Activated CD4-positive, alpha-beta T cell treated with anti-CD3 and anti-CD28 coated beads for 36 hours (primary cell): ENCODE data around the gene ALPP. TPM values are rescaled to one million over a fixed set of nuclear protein-coding genes. Genes with fewer than 3 reads are reported as not detected.
"Not testable (repeated sequence)": the region's sequence is repeated elsewhere in the genome, so short reads cannot be mapped to it uniquely, and the experiment has no call there.

ENCODE experiments used
- ATAC-seq: fragments of 200-7000 bp; cut with Tn5 transposase; one replicate; pipeline ENCODE4 v1.10.0; 2021; ENCODE audit warnings: mild to moderate bottlenecking, moderate library complexity
- CTCF ChIA-PET: fragments of 350-600 bp; sonication (Branson Sonifier 250); formaldehyde crosslinking; loops from one replicate; lab custom pipeline; 2021; ENCODE audit warnings: antibody characterized with exemption; lab: Charles Lee
- POLR2A ChIA-PET: fragments of 350-600 bp; sonication (Branson Sonifier 250); formaldehyde crosslinking; loops from one replicate; lab custom pipeline; 2021; ENCODE audit warnings: antibody characterized with exemption, inconsistent platforms; lab: Charles Lee
- DNase-seq: peaks from one replicate; pipeline ENCODE4 v3.0.0-alpha.2; 2020
- H3K27ac Mint-ChIP-seq: one replicate; pipeline ENCODE4 v1.8.0; 2021; ENCODE audit warnings: mixed read lengths
- H3K27me3 Mint-ChIP-seq: one replicate; pipeline ENCODE4 v1.8.0; 2021; ENCODE audit warnings: mixed read lengths
- H3K36me3 Mint-ChIP-seq: one replicate; pipeline ENCODE4 v1.8.0; 2021; ENCODE audit warnings: low read depth, mixed read lengths
- H3K4me1 Mint-ChIP-seq: one replicate; pipeline ENCODE4 v1.8.0; 2021; ENCODE audit warnings: mixed read lengths
- H3K4me3 Mint-ChIP-seq: one replicate; pipeline ENCODE4 v1.8.0; 2021; ENCODE audit warnings: mild to moderate bottlenecking, moderate library complexity, mixed read lengths
- H3K9me3 Mint-ChIP-seq: one replicate; pipeline ENCODE4 v1.8.0; 2021; ENCODE audit warnings: low read depth, mixed read lengths
- intact Hi-C, 2 experiments: fragments of 100-400 bp; cut with DNase I in 1 of 2; cut with micrococcal nuclease in 1 of 2; formaldehyde crosslinking; loops; one replicate each; pipeline versions ENCODE4 v1.14.2 to v1.15.1; 2022 to 2024; cut with DNase I, micrococcal nuclease
- total RNA-seq, 2 experiments: library from RNA; stranded (reverse); gene quantifications; one replicate each; pipeline ENCODE4 v1.2.3, GENCODE V29; 2021

The ALPP gene
- total RNA-seq, 2 experiments from 2014 or later, result not detected

DNA sequence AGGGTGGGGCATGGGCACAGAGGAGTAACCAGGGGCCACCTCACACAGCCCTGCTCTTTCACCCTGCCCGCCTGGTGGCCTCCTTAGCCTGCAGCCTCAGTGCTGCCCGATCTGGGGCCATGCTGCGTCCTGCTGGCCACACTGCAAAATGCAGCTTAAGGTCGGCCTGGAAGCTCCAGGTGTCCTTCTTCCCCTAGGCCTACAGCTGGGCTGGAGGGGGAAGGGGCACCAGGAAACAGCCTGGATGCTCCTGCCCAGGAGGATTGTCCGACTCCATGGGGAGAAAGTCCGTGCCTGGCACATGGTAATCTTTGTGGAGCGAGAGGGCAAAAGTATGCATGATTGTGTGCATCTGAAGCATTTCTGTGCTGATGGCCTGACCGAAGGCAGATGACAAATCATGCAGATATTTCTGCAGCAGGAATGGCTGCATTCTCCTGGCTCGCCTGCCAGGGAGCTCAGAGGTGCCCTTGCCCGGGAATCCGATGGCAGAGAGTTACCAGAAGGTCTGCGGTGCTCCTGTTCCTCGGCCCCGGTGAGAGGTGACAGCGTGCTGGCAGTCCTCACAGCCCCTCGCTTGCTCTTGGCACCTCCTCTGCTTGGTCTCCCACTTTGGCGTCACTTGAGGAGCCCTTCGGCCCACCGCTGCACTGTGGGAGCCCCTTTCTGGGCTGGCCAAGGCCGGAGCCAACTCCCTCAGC lies 12.8 kb upstream of the ALPP start:
- DNase-seq (peak; percentile 43), ATAC-seq (peak; percentile 70)
- no peaks in the 10 kb centered on the region for H3K36me3 Mint-ChIP-seq
- H3K9me3 Mint-ChIP-seq, result no peaks in the 10 kb centered on the region
- H3K27me3 Mint-ChIP-seq, result no peaks in the 10 kb centered on the region
- CTCF ChIA-PET, result interaction anchor here (1.1 kb wide), 1 partner anchor 13 kb away, joined by 3 read pairs; no protein-coding TSS in a partner anchor
- peaks cover 23% of the 10 kb centered on the region for H3K4me1 Mint-ChIP-seq
- no peak overlapping the region for H3K27ac Mint-ChIP-seq
- POLR2A ChIA-PET, result no interaction called here
- H3K4me3 Mint-ChIP-seq, result no peak overlapping the region
- intact Hi-C loops, result loop anchor here in 1 of 2 experiments (2.0 kb wide), 1 partner anchor 75 kb away; no protein-coding TSS in a partner anchor

DNA sequence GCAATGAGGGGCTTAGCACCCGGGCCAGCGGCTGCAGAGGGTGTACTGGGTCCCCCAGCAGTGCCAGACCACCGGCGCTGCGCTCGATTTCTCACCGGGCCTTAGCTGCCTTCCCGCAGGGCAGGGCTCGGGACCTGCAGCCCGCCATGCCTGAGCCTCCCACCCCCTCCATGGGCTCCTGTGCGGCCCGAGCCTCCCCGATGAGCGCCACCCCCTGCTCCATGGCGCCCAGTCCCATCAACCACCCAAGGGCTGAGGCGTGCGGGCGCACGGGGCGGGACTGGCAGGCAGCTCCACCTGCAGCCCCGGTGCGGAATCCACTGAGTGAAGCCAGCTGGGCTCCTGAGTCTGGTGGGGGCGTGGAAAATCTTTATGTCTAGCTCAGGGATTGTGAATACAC lies 12.1 kb upstream of the ALPP start:
- CTCF ChIA-PET, result interaction anchor here (0.8 to 1.1 kb wide), 2 partner anchors 14 to 32 kb away, joined by 3 read pairs; no protein-coding TSS in a partner anchor
- intact Hi-C loops, DNase-seq, ATAC-seq, H3K9me3 Mint-ChIP-seq, H3K4me3 Mint-ChIP-seq, H3K27ac Mint-ChIP-seq, H3K36me3 Mint-ChIP-seq, H3K27me3 Mint-ChIP-seq, POLR2A ChIA-PET: not testable (repeated sequence)
- peaks cover 23% of the 10 kb centered on the region for H3K4me1 Mint-ChIP-seq

DNA sequence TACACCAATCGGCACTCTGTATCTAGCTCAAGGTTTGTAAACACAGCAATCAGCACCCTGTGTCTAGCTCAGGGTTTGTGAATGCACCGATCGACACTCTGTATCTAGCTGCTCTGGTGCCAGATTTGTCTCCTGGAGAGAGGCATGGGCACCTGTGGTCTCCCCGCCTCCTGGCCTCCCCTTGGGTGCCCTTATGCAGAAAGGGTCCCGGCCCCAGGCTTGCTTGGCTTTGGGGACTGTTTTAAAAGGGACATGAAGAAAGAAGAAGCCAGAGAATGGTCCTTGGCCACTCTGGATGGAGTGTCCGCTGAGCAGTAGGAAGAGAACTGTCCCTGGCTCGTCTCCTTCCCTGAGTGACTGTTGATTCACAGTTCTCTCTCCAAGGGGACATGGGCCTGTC lies 11.5 kb upstream of the ALPP start:
- ChIA-PET POLR2A (no interaction called here), CTCF (interaction anchor here (0.8 kb wide), 1 partner anchor 33 kb away, joined by 3 read pairs; no protein-coding TSS in a partner anchor)
- intact Hi-C loops, result no loop called here
- DNase-seq (no peak), ATAC-seq (no peak)
- no peaks in the 10 kb centered on the region for H3K9me3 Mint-ChIP-seq
- no peak overlapping the region for H3K4me3 Mint-ChIP-seq
- no peaks in the 10 kb centered on the region for H3K36me3 Mint-ChIP-seq
- H3K27me3 Mint-ChIP-seq, result no peaks in the 10 kb centered on the region
- H3K27ac Mint-ChIP-seq, result no peak overlapping the region
- peaks cover 23% of the 10 kb centered on the region for H3K4me1 Mint-ChIP-seq

DNA sequence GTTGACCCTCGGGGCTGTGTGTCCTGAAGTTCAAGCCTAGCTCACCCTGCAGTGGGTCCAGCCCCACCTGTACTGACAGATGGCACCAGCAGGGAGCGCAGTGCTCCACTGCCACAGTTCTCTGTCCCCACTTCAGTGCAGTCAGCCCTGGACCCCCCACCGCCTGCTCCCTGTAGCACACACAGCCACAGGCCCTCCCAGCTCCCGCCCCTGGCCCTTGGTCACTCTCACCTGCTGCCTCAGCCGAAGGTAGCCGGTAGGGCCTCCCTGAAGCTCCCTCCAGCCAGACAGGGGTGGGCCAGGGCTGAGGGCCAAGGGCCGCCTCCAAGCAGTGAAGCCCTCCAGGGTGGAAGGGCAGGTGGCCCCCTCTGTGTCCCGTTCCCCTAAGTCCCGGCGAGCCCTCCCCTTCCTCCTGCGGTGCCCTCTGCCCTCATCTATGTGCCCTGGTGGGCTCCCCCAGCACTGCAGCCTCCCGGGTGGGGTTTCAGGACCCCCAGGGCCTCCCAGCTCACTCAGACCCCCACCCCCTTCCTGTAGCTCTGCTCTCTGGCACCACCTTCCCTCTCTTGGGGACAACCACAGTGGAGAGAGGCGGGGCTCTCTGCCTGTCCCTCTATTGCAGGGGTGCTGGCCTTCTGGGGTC lies 10.8 kb upstream of the ALPP start:
- Mint-ChIP-seq H3K9me3 (no peaks in the 10 kb centered on the region), H3K27me3 (no peaks in the 10 kb centered on the region), H3K36me3 (no peaks in the 10 kb centered on the region), H3K27ac (no peak overlapping the region), H3K4me1 (peaks cover 19% of the 10 kb centered on the region), H3K4me3 (no peak overlapping the region)
- ChIA-PET CTCF (interaction anchor here (1.1 to 1.6 kb wide), 2 partner anchors 73 to 439 kb away, joined by 3 to 4 read pairs; no protein-coding TSS in a partner anchor), POLR2A (no interaction called here)
- DNase-seq, result no peak
- no peak for ATAC-seq
- intact Hi-C loops, result no loop called here

DNA sequence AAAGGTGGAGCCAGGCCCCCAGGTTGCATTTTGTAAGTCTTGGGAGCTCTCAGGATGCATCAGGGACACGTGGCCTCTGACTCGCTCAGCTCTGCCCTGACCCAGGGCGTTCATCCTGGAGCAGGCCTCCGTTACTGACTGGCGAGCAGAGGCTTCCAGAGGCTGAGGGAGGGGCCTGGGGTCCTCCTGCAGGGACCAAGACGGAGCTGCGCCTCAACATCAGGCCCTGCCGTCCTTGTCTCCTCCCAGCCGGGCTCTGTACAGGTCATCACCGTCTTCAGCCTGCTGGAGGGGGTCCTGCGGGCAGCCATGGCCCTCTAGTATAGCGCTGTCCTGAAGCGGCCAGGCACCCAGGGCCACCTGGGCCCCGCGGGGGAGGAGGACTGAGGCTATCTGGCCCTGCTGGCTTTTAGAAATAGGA lies 10.2 kb upstream of the ALPP start:
- no peaks in the 10 kb centered on the region for H3K9me3 Mint-ChIP-seq
- ChIA-PET POLR2A (no interaction called here), CTCF (interaction anchor here (1.0 to 1.6 kb wide), 3 partner anchors 73 to 468 kb away, joined by 3 to 4 read pairs (median 3); no protein-coding TSS in a partner anchor)
- DNase-seq (no peak), ATAC-seq (no peak)
- no peaks in the 10 kb centered on the region for H3K27me3 Mint-ChIP-seq
- no peaks in the 10 kb centered on the region for H3K36me3 Mint-ChIP-seq
- no peak overlapping the region for H3K4me3 Mint-ChIP-seq
- no peak overlapping the region for H3K27ac Mint-ChIP-seq
- peaks cover 14% of the 10 kb centered on the region for H3K4me1 Mint-ChIP-seq
- intact Hi-C loops, result no loop called here

DNA sequence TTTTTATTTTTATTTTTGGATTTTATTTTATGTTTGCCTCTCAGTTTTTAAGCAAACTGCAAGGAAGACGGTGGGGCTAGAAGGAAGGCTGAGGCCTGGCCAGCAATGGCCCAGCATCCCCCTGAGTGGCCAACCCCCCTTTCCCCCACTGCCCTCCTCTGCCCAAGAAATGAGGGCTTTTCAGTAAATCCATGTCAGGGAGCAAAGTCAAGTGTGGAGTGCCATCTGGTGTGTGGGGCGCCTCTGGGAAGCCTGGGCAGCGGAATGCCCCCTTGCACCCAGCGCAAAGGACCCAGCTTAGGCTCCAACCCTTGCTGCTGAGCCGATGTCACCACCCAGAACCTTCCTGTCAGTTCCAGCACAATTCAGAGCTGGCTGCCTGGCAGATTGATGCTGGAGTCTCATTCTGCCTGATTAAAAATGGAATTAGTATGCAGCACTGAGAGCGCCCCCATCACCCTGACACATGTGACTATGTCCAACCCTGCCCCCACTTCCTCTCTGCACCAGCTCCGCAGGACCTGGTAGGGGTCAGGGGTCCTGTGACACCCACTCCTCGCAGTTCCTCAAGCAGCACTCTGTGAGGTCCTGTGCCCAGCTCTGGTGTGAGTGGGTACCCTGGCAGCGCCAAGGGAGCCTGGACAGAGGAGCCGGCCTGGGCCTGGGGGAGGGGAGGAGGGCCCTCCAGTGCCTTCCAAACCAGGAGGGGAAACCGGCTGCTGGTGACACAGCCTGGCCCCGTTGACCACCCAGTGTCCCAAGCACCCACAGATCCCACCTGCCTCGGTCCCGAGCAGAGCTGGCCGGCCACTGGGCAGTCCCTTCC lies 9.2 kb upstream of the ALPP start:
- no peak overlapping the region for H3K4me3 Mint-ChIP-seq
- ATAC-seq (no peak), DNase-seq (no peak)
- ChIA-PET CTCF (interaction anchor here (0.6 to 1.6 kb wide), 4 partner anchors 66 to 773 kb away, joined by 3 to 4 read pairs (median 3); no protein-coding TSS in a partner anchor), POLR2A (interaction anchor here (1.1 kb wide), 1 partner anchor 9 kb away, joined by 8 read pairs; the partner anchor contains the start of gene ALPP)
- H3K27me3 Mint-ChIP-seq, result no peaks in the 10 kb centered on the region
- H3K36me3 Mint-ChIP-seq, result no peaks in the 10 kb centered on the region
- H3K9me3 Mint-ChIP-seq, result no peaks in the 10 kb centered on the region
- H3K27ac Mint-ChIP-seq, result no peak overlapping the region
- intact Hi-C loops, result no loop called here
- peaks cover 4% of the 10 kb centered on the region for H3K4me1 Mint-ChIP-seq

DNA sequence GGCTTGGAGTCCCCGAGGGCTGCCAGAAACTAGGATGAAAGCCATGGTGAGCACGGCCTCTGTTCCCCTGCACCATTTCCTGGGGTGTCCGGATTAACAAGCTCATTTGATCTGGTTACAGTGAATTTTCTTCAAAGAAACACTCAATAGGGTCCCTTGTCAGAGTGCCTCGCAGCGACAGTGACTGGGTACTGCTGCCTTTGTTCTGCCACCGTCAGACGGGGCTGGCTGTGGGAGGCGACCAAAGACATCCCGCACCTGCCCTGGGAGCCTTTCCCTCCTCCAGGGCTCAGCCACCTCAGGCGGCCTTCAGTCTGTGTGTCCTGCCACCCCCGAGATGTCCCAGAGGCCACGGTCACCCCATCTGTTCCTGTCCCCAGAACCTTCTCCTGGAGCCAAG lies 8.5 kb upstream of the ALPP start:
- not testable (repeated sequence) for H3K36me3 Mint-ChIP-seq, H3K4me1 Mint-ChIP-seq

DNA sequence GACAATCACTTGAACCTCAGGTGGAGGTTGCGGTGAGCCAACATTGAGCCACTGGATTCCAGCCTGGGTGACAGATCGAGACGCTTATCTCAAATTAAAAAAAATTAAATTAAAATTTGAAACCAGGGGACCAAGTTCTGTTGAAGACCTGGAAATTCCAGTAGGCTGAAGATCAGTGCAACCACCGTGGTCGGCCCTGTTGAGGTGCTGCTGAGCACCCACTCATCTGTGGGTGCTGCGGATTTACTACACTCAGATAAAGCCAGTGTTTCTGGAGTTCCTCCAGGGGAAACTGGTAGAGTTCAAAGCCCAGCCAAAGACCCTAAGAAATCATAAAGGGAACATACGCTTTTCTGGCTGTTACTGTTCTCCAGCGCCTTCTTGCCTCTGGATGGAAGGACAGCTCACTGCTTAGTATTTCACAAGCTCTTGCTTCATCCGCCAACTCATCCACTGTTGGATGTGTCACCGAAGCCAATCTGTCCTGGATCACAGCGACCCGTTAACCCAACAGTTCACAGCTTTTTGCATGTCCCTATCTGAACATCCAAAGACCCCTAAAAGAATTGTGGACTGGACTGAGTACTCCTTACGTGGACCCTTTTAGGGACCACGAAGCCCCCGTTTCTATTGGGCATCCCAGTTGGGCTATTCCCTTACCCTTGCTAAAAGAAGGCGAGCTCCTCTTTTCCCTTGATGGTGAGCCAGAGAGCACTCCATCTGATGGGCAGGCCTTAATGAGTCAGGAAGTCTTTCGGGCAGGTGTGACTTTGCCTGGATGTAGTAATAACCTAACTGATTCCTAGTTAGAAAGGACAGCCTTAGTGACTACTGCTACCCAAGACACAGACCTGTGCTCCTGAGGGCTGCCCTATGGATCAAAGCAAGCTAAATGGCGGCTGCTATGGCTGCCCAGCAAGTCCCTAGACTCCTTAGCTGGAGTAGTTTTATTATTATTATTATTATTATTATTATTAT lies 6.0 kb upstream of the ALPP start:
- Mint-ChIP-seq H3K4me1 (no peaks in the 10 kb centered on the region), H3K27ac (no peak overlapping the region), H3K36me3 (no peaks in the 10 kb centered on the region), H3K9me3 (no peaks in the 10 kb centered on the region), H3K4me3 (no peak overlapping the region), H3K27me3 (no peaks in the 10 kb centered on the region)
- ATAC-seq, result no peak
- no peak for DNase-seq
- intact Hi-C loops, result no loop called here
- ChIA-PET CTCF (interaction anchor here (1.4 kb wide), 1 partner anchor 67 kb away, joined by 4 read pairs; no protein-coding TSS in a partner anchor), POLR2A (interaction anchor here (0.6 kb wide), 1 partner anchor 567 kb away, joined by 9 read pairs; no protein-coding TSS in a partner anchor)

More for the DNA sequence above, 8.5 kb upstream of the ALPP start:
- H3K27me3 Mint-ChIP-seq, H3K9me3 Mint-ChIP-seq, H3K27ac Mint-ChIP-seq, H3K4me3 Mint-ChIP-seq, CTCF ChIA-PET, intact Hi-C loops, DNase-seq: not testable (repeated sequence)
- peak; percentile 36 for ATAC-seq
- POLR2A ChIA-PET, result interaction anchor here (1.1 kb wide), 1 partner anchor 8 kb away, joined by 8 read pairs; the partner anchor contains the start of gene ALPP

DNA sequence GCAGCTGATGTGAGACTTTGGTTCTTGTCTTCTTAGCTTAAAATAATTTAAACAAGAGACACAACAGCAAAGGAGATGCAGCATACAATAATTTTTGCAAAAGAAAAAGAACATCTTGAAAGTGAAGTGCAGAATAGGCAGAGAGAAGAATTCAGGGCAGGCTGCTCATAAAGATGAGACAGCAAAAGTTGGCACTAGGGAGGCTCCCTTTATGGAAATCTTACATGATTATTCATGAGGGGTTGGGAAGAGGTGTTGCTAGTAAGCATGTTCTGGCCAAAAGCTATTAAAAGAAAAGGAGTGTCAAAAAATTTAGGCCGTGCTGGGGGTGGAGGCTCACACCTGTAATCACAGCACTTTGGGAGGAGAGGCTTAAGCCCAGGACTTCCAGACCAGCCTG lies 4.2 kb upstream of the ALPP start:
- POLR2A ChIA-PET, result no interaction called here
- intact Hi-C loops, result no loop called here
- H3K36me3 Mint-ChIP-seq, result no peaks in the 10 kb centered on the region
- no peak for DNase-seq
- no peaks in the 10 kb centered on the region for H3K27me3 Mint-ChIP-seq
- no peak overlapping the region for H3K27ac Mint-ChIP-seq
- H3K4me3 Mint-ChIP-seq, result no peak overlapping the region
- H3K4me1 Mint-ChIP-seq, result no peaks in the 10 kb centered on the region
- CTCF ChIA-PET, result no interaction called here
- H3K9me3 Mint-ChIP-seq, result no peaks in the 10 kb centered on the region
- no peak for ATAC-seq

DNA sequence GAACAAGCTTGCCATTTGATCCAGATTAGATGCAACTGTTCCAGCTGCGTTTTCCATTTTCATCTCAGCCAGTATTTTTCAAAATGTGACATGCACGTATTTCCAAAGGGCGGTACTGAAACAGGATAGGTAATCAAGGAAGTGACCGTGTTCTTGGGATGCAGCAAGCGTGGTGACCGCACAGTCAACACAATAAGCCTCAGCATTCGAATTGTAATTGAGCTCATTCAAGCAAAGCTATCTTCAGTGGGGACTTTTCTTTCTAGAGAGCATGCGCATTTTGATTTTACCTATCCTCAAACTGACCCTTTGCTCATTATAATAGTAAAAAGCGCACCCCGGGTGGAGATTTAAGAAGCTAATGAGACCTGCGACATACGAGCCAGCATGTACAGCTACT lies 3.4 kb upstream of the ALPP start:
- no peaks in the 10 kb centered on the region for H3K4me1 Mint-ChIP-seq
- H3K27me3 Mint-ChIP-seq, result no peaks in the 10 kb centered on the region
- intact Hi-C loops, result no loop called here
- no peak for DNase-seq
- no peak overlapping the region for H3K4me3 Mint-ChIP-seq
- CTCF ChIA-PET, result no interaction called here
- no peak overlapping the region for H3K27ac Mint-ChIP-seq
- no peaks in the 10 kb centered on the region for H3K9me3 Mint-ChIP-seq
- no peak for ATAC-seq
- POLR2A ChIA-PET, result interaction anchor here (0.6 kb wide), 1 partner anchor 440 kb away, joined by 3 read pairs; no protein-coding TSS in a partner anchor
- H3K36me3 Mint-ChIP-seq, result no peaks in the 10 kb centered on the region
